ENCODE data around the gene RUFY1. TPM values are rescaled to one million over a fixed set of nuclear protein-coding genes. Genes with fewer than 3 reads are reported as not detected.
"Not testable (repeated sequence)": the region's sequence is repeated elsewhere in the genome, so short reads cannot be mapped to it uniquely, and the experiment has no call there.

The RUFY1 gene
- total RNA-seq, 1 donor = 53.0 TPM

GRCh38 chr5:179623003-179623905 is 72.9 kb downstream of the RUFY1 start, which contains the start of gene HNRNPH1:
TSS of gene HNRNPH1 (minus strand) at chr5:179623671. CDS start at chr5:179623133, 538 bp downstream.
- DNase-seq (ENCODE audit: low read depth) = peak; percentile 99
- peak within 1 kb of the TSS; percentile 99 for H3K4me3 ChIP-seq (ENCODE audit: low read depth, low read length)
- no peak for TF ChIP-seq CTCF (IDR thresholded peaks at IDR 0.05; ENCODE audit: insufficient read depth, low read length)

- peak; percentile 79 for DNase-seq (ENCODE audit: low read depth)
- TF ChIP-seq CTCF (IDR thresholded peaks at IDR 0.05; ENCODE audit: insufficient read depth, low read length) = peak; percentile 4
- H3K4me3 ChIP-seq (ENCODE audit: low read depth, low read length) = peak overlapping the region; percentile 70
These were observed 73.8 kb downstream of the RUFY1 start for GRCh38 chr5:179623906-179624741.

DNA sequence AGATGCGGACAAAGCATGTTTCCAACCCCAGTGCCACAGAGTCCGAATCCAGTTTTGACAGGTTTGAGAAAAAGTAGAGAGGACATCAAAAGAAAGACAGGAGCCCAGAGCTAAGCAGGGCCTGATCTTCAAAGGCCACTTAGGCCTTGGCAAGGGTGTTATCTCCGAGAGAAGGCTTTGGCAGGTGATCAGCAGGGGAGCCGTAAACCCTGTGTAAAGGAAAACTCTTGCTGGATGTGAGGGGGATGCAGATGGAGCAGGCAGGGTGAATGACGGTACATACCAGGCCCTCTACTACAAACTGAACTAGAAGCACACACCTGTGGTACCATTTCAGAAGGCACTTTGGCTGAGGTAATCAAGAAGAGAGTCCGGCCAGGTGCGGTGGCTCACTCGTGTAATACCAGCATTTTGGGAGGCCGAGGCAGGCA is 74.5 kb downstream of the RUFY1 start:
- no peak for TF ChIP-seq CTCF (IDR thresholded peaks at IDR 0.05; ENCODE audit: insufficient read depth, low read length)
- H3K4me3 ChIP-seq (ENCODE audit: low read depth, low read length) = peak overlapping the region; percentile 70

DNA sequence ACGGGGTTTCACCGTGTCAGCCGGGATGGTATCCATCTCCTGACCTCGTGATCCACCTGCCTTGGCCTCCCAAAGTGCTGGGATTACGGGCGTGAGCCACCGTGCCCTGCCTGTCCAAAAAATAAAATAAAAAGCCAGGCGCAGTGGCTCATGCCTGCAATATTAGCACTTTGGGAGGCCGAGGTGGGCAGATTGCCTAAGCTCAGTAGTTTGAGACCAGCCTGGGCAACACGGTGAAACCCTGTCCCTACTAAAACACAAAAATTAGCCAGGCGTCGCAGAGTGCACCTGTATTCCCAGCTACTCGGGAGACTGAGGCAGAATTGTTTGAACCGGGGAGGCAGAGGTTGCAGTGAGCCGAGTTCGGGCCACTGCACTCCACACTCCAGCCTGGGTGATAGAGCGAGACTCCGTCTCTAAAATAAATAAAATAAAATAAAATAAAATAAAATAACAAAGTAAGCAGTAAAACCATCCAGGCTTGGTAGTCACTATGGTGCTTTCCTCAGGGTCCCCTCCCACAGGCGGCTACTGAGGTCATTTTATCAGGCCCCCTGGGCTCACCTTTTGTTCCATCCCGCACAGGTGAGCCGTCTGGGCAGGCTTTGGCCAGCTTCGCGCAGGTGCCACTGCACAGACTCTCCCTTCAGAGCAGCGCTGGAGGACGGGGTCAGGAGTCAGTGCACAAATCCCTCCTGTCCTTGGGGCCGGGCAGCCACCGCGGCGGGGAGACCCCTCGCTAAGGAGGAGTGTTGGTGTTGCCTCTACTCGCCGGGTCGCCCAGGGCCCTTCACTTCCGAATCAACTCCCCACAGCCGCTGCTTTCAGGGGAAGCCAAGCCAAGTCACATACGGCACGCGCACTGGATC is 83.4 kb downstream of the RUFY1 start:
- DNase-seq (ENCODE audit: low read depth) = not testable (repeated sequence)
- peak overlapping the region; percentile 59 for H3K4me3 ChIP-seq (ENCODE audit: low read depth, low read length)

More for the DNA sequence above, 74.5 kb downstream of the RUFY1 start:
- no peak for DNase-seq (ENCODE audit: low read depth)

- H3K4me3 ChIP-seq (ENCODE audit: low read depth, low read length); DNase-seq (ENCODE audit: low read depth): not testable (repeated sequence)
These were observed 84.2 kb downstream of the RUFY1 start for GRCh38 chr5:179634370-179635172.

DNA sequence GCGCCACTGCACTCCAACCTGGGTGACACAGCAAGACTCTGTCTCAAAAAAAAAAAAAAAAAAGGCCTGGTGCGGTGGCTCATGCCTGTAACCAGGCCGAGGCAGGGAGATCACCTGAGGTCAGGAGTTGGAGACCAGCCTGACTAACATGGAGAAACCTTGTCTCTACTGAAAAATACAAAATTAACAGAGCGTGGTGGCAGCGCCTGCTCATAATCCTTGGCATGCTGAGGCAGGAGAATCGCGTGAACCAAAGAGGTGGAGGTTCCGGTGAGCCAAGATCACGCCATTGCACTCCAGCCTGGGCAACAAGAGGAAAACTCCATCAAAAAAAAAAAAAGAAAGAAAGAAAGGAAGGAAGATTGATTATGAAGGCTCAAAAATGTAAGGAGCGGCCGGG is 88.9 kb downstream of the RUFY1 start:
- not testable (repeated sequence) for H3K4me3 ChIP-seq (ENCODE audit: low read depth, low read length); DNase-seq (ENCODE audit: low read depth)

DNA sequence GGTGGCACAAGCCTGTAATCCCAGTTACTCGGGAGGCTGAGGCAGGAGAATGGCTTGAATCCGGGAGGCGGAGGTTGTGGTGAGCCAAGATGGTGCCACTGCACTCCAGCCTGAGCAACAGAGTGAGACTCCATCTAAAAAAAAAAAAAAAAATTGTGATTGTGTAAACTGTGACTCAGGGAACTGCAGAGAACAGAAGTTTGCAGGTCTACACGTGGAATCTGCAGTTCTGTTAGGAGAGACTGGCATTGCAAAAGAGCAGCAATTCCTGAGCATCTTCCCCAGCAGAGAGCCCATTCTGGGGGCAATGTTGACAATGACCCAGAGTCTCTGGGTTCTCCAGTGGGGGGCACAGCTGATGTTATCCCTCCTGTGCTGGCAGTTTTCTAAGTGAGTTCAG is 91.4 kb downstream of the RUFY1 start:
- not testable (repeated sequence) for DNase-seq (ENCODE audit: low read depth); H3K4me3 ChIP-seq (ENCODE audit: low read depth, low read length)

DNA sequence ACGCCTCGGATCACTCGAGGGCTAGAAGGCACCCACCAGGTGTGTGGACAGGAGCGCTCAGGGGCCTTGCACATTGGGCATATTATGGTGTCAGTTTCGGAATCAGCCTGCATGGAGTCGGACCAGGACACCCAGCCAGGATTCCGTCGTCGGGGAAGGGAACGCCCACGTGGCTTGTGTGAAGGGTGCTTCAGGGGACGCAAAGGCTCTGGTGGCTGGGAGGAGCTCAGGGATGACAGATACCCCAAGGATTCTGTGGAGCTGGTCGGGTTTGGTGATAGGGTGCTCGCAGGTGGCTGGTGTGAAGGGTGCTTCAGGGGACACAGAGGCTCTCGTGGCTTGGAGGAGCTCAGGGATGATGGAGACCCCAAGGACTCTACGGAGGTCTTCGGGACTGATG is 92.3 kb downstream of the RUFY1 start:
- not testable (repeated sequence) for H3K4me3 ChIP-seq (ENCODE audit: low read depth, low read length); DNase-seq (ENCODE audit: low read depth)

- not testable (repeated sequence) for H3K4me3 ChIP-seq (ENCODE audit: low read depth, low read length); DNase-seq (ENCODE audit: low read depth)
These were observed 93.0 kb downstream of the RUFY1 start for GRCh38 chr5:179643141-179643920.

- not testable (repeated sequence) for H3K4me3 ChIP-seq (ENCODE audit: low read depth, low read length); DNase-seq (ENCODE audit: low read depth)
These were observed 94.4 kb downstream of the RUFY1 start for GRCh38 chr5:179644766-179645165.
